ENCODE measurements around the gene HEY2.
"Not testable (repeated sequence)": the region's sequence is repeated elsewhere in the genome, so short reads cannot be mapped to it uniquely, and the experiment has no call there.

HEY2 gene

GRCh38 chr6:125764121-125764671, 14.8 kb downstream of the HEY2 start:
- DNase-seq, result no peak
- intact Hi-C loops (cut with DNase I), result loop anchor here (10.0 kb wide), 1 partner anchor 249 kb away; no protein-coding TSS in a partner anchor

GRCh38 chr6:125765944-125766343, 16.5 kb downstream of the HEY2 start:
- peak in 1 of 10 donors; percentile 67 for DNase-seq
- intact Hi-C loops (cut with DNase I), result loop anchor here (10.0 kb wide), 1 partner anchor 251 kb away; no protein-coding TSS in a partner anchor

GRCh38 chr6:125766641-125767040, 17.2 kb downstream of the HEY2 start:
- intact Hi-C loops (cut with DNase I), result loop anchor here (10.0 kb wide), 1 partner anchor 252 kb away; no protein-coding TSS in a partner anchor
- DNase-seq, result no peak

GRCh38 chr6:125769147-125769783, 19.8 kb downstream of the HEY2 start:
- intact Hi-C loops (cut with DNase I), result loop anchor here (1.0 to 10.0 kb wide), 2 partner anchors 254 to 455 kb away; no protein-coding TSS in a partner anchor

GRCh38 chr6:125773387-125774341, 24.2 kb downstream of the HEY2 start:
- intact Hi-C loops (cut with DNase I), result no loop called here
- no peak for DNase-seq

More at GRCh38 chr6:125769147-125769783, 19.8 kb downstream of the HEY2 start:
- DNase-seq, result no peak

- intact Hi-C loops (cut with DNase I); DNase-seq: not testable (repeated sequence)
Observed at GRCh38 chr6:125776107-125776826, 26.8 kb downstream of the HEY2 start.

GRCh38 chr6:125779924-125780539, 30.6 kb downstream of the HEY2 start:
- intact Hi-C loops (cut with DNase I), result loop anchor here (2.0 kb wide), 2 partner anchors 177 to 195 kb away; partner anchors contain the start of gene HINT3
- peak; percentile 74 to 98 (median 82) for DNase-seq

- intact Hi-C loops (cut with DNase I), result loop anchor here (2.0 kb wide), 2 partner anchors 176 to 194 kb away; partner anchors contain the start of gene HINT3
- peak in 6 of 10 donors; percentile 30 to 91 (median 52) for DNase-seq
Observed at GRCh38 chr6:125780540-125781313, 31.3 kb downstream of the HEY2 start.

GRCh38 chr6:125781314-125781868, 32.0 kb downstream of the HEY2 start:
- intact Hi-C loops (cut with DNase I), result loop anchor here (2.0 kb wide), 2 partner anchors 175 to 193 kb away; partner anchors contain the start of gene HINT3
- DNase-seq, result no peak

GRCh38 chr6:125784365-125784764, 34.9 kb downstream of the HEY2 start:
- DNase-seq, result no peak
- intact Hi-C loops (cut with DNase I), result no loop called here

GRCh38 chr6:125787791-125788190, 38.4 kb downstream of the HEY2 start:
- intact Hi-C loops (cut with DNase I), result no loop called here
- DNase-seq, result no peak

- no peak for DNase-seq
- intact Hi-C loops (cut with DNase I), result no loop called here
Observed at GRCh38 chr6:125789167-125789566, 39.7 kb downstream of the HEY2 start.

GRCh38 chr6:125789576-125790357, 40.3 kb downstream of the HEY2 start:
- DNase-seq, result peak; percentile 30 to 93 (median 56)
- intact Hi-C loops (cut with DNase I), result loop anchor here (5.0 kb wide), 2 partner anchors 53 to 68 kb away; no protein-coding TSS in a partner anchor

- peak; percentile 77 to 97 (median 84) for DNase-seq
- intact Hi-C loops (cut with DNase I), result loop anchor here (5.0 kb wide), 2 partner anchors 52 to 67 kb away; no protein-coding TSS in a partner anchor
Observed at GRCh38 chr6:125790358-125791150, 41.1 kb downstream of the HEY2 start, which contains the start of gene NCOA7. Gene NCOA7, plus strand, starts transcription at chr6:125790960. Its CDS starts 24,395 bp downstream, at chr6:125815355.

- peak in 7 of 10 donors; percentile 42 to 91 (median 56) for DNase-seq
- intact Hi-C loops (cut with DNase I), result loop anchor here (5.0 kb wide), 2 partner anchors 51 to 66 kb away; no protein-coding TSS in a partner anchor
Observed at GRCh38 chr6:125791151-125791819, 41.9 kb downstream of the HEY2 start.

GRCh38 chr6:125791820-125792165, 42.4 kb downstream of the HEY2 start:
- no peak for DNase-seq
- intact Hi-C loops (cut with DNase I), result loop anchor here (5.0 kb wide), 2 partner anchors 51 to 66 kb away; no protein-coding TSS in a partner anchor
